ENCODE results near the gene RALGDS. TPM values are rescaled to one million over a fixed set of nuclear protein-coding genes. Genes with fewer than 3 reads are reported as not detected.
A peak's percentile ranks its signal among the peaks of the same experiment; 100 is the strongest.

Gene RALGDS
- total and polyA plus RNA-seq, 2 of the 4 experiments (the other 2 are of a cell fraction), result 13.1 to 36.9 TPM

DNA sequence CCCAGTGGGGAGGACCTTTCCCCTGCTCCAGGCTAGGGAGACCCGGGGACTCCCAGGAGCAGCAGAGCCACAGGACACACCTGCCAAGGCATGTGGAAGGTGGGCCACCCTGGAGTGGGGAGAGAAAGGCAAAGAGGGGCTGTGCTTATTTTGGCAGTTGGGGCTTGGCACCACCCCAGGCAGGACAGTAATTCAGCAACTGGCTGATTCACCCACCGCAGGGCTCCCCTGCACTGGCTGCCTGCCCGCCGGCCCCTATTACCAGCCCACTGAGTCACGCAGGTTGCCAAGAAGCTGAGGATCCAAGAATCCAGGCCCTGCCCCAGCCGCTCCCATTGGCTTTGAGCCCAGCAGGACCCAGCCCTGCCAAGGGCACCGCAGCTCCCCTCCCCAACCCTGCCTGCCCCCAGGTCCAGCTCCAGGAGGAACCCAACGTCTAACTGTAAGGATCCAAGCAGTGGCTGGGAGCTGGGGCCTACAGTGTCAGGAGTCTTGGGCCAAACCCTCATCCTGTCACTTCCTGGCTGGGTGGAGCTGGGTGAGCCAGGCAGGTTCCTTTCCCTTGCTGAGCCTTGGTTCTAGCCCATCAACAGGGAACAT is 14.2 kb upstream of the RALGDS start:
- in situ Hi-C loops (cut with MboI; ENCODE audit: low sequenced_read_pairs), result no loop called here
- Histone ChIP-seq H3K4me1 (ENCODE audit: control insufficient read depth, insufficient read depth, low read length) (peaks cover 31% of the 10 kb centered on the region), H3K4me2 (ENCODE audit: low read depth, low read length) (0 out of 2 replicates have a peak overlapping the region, but pooled peaks have one; percentile 1), H2BK120ac (ENCODE audit: low read depth, low read length) (peak overlapping the region; percentile 86), H2AFZ (replicated peaks; ENCODE audit: low read length, poor library complexity) (peak overlapping the region; percentile 40), H3K79me1 (ENCODE audit: low read depth in 1 of 2, low read length in 2 of 2) (peaks cover 15 to 42% of the 10 kb centered on the region in 2 experiments; a peak in 3 of 4 replicates), H3K4ac (ENCODE audit: low read depth, low read length) (peak overlapping the region; percentile 91), H3K9me3 (ENCODE audit: control insufficient read depth, insufficient read depth, low read length) (no peaks in the 10 kb centered on the region), H3K4me3 (ENCODE audit: insufficient read depth, low read depth, low read length) (no peak overlapping the region), H3K36me3 (ENCODE audit: control insufficient read depth, insufficient read depth, low read length) (no peaks in the 10 kb centered on the region), H3K56ac (ENCODE audit: extremely low read depth, insufficient read depth, low read length) (no peak overlapping the region), H3K23ac (ENCODE audit: low read depth, low read length) (no peak overlapping the region), H3K27ac (ENCODE audit: insufficient read depth, low read length) (peak overlapping the region; percentile 31; the same call in 1 of the 2 replicates), H2AK9ac (replicated peaks; ENCODE audit: low read depth, low read length, poor library complexity) (peak overlapping the region; percentile 18), H2BK15ac (ENCODE audit: low read depth, low read length) (peak overlapping the region; percentile 51; the same call in 2 of the 3 replicates), H3K18ac (ENCODE audit: low read depth, low read length) (no peak overlapping the region; the same call in 1 of the 2 replicates), H3K27me3 (ENCODE audit: control insufficient read depth, insufficient read depth, low read length) (no peaks in the 10 kb centered on the region), H3K9me1 (ENCODE audit: insufficient read depth, low read length) (peaks cover 19% of the 10 kb centered on the region; the same call in 1 of the 2 replicates), H2AK5ac (ENCODE audit: low read depth, low read length) (peak overlapping the region; percentile 86), H3K14ac (replicated peaks; ENCODE audit: low read depth, low read length) (peak overlapping the region; percentile 84; the same call in 1 of the 2 replicates), H2BK5ac (ENCODE audit: low read depth, low read length, poor library complexity, severe bottlenecking) (peak overlapping the region; percentile 73), H4K20me1 (ENCODE audit: insufficient read depth, low read length) (peaks cover 43% of the 10 kb centered on the region), H4K5ac (ENCODE audit: low read depth, low read length) (no peak overlapping the region; the same call in 1 of the 2 replicates), H4K8ac (ENCODE audit: low read depth in 2 of 2, low read length in 2 of 2) (peak overlapping the region; percentile 5 to 56; a peak in 3 of 4 replicates), H3K9ac (ENCODE audit: low read depth, low read length) (peak overlapping the region; percentile 12; the same call in 1 of the 2 replicates), H4K91ac (ENCODE audit: insufficient read depth, low read depth, low read length) (peak overlapping the region; percentile 61), H2BK20ac (ENCODE audit: low read depth, low read length) (peak overlapping the region; percentile 75)
- dilution Hi-C loops (cut with HindIII; ENCODE audit: low sequenced_read_pairs, unreplicated experiment), result no loop called here
- ChIA-PET POLR2A (ENCODE audit: unreplicated experiment) (no interaction called here), CTCF (interaction anchor here (0.6 to 1.3 kb wide), 3 partner anchors 9 to 17 kb away, joined by 3 to 6 read pairs (median 3); no protein-coding TSS in a partner anchor)
- no TSS peak for BruUV-seq (replicated peaks)
- WGBS, 2 experiments (ENCODE audit: extremely low coverage in 2 of 2, insufficient read length in 1 of 2), result 8% methylated on average over 5 of the region's 8 CpGs; no CpG with 5 or more reads in 1 of the 2 experiments
- TF ChIP-seq MAZ (IDR thresholded peaks at IDR 0.05; ENCODE audit: borderline replicate concordance, low read depth, low read length) (peak; percentile 60; the same call in 1 of the 2 replicates), ELK1 (IDR thresholded peaks at IDR 0.05; ENCODE audit: borderline replicate concordance, low read depth, low read length) (no peak), FOS (IDR thresholded peaks at IDR 0.05; ENCODE audit: low read depth, low read length) (peak; percentile 79; the same call in 1 of the 2 replicates), MXI1 (IDR thresholded peaks at IDR 0.05; ENCODE audit: borderline replicate concordance, low read depth, low read length) (no peak), CEBPB (IDR thresholded peaks at IDR 0.05; ENCODE audit: low read depth, low read length) (peak; percentile 49)
- DNase-seq (peak; percentile 86), ATAC-seq (ENCODE audit: low read depth) (peak; percentile 35)
- intact Hi-C loops (cut with micrococcal nuclease), result loop anchor here (1.0 kb wide), 1 partner anchor 9 kb away; no protein-coding TSS in a partner anchor

Measured in IMR-90 (cell line).